Testis (tissue), 3 donors: ENCODE measurements around the gene ARHGEF7. TPM values are rescaled to one million over a fixed set of nuclear protein-coding genes. Genes with fewer than 3 reads are reported as not detected.

ENCODE experiments used
- DNase-seq: peaks from one replicate; pipeline ENCODE4 v3.0.0-alpha.2; 2019
- H3K27ac ChIP-seq, 2 donors: fragments of 200-600 bp; sonication (generic); one replicate each; pipeline ENCODE4 v1.5.1; 2019
- H3K27me3 ChIP-seq: fragments of 200-600 bp; sonication (generic); one replicate; pipeline ENCODE4 v1.5.1; 2019
- H3K36me3 ChIP-seq: fragments of 200-600 bp; sonication (generic); one replicate; pipeline ENCODE4 v1.5.1; 2017; ENCODE audit warnings: low read depth; ENCODE audit errors: missing control alignments
- H3K4me1 ChIP-seq: fragments of 200-600 bp; sonication (generic); one replicate; pipeline ENCODE4 v1.5.1; 2019
- H3K4me3 ChIP-seq, 2 donors: fragments of 200-600 bp; sonication (generic); one replicate each; pipeline ENCODE4 v1.5.1; 2017 to 2019
- H3K9me3 ChIP-seq: fragments of 200-600 bp; sonication (generic); one replicate; pipeline ENCODE4 v1.5.1; 2017
- CTCF ChIP-seq, 3 experiments: fragments of 450-650 bp in 2 of 3; fragments of 200-600 bp in 1 of 3; sonication (generic) in 1 of 3; IDR thresholded peaks; one replicate each; pipeline ENCODE4 v1.5.1; 2016 to 2019; ENCODE audit warnings: antibody characterized with exemption in 3 of 3, mild to moderate bottlenecking in 2 of 3, moderate library complexity in 1 of 3
- POLR2A ChIP-seq: fragments of 450-650 bp; IDR thresholded peaks from one replicate; pipeline ENCODE4 v1.6.1; 2017; ENCODE audit warnings: antibody characterized with exemption, mild to moderate bottlenecking, moderate library complexity
- WGBS, 2 donors: methylation state at CpG; one replicate each; pipeline ENCODE4 v1.1.5; 2018; 5-methylcytosine and 5-hydroxymethylcytosine counted together
- intact Hi-C: fragments of 100-400 bp; cut with DNase I; formaldehyde crosslinking; loops from one replicate; pipeline ENCODE4 v1.15.1; 2023; ENCODE audit warnings: low total_unique reads
- polyA plus RNA-seq: library from polyadenylated mRNA; stranded (reverse); fragments of 350-450 nt; fragmentation: Illumina TruSeq; extraction: RNeasy Lipid Tissue Mini Kit (QIAGEN cat#74804); gene quantifications from one replicate; pipeline ENCODE4 v1.2.3, GENCODE V29; 2014; ENCODE audit warnings: low read depth, low replicate concordance; ENCODE audit not compliant: insufficient read depth
- total RNA-seq, 2 donors: library from RNA; depleted of rRNA; stranded (reverse); fragments of >200 nt; gene quantifications; one replicate each; pipeline ENCODE4 v1.2.3, GENCODE V29; 2016

ARHGEF7 gene
- total and polyA plus RNA-seq, 3 donors from 2014 or later: 73.6 to 136 (median 118) TPM

- Histone ChIP-seq H3K9me3 (no peaks in the 10 kb centered on the region), H3K27ac (no peak overlapping the region), H3K4me1 (no peaks in the 10 kb centered on the region), H3K4me3 (no peak overlapping the region), H3K36me3 (no peaks in the 10 kb centered on the region), H3K27me3 (no peaks in the 10 kb centered on the region)
- intact Hi-C loops: no loop called here
- WGBS, 2 donors: 91 to 93% methylated on average over 12 of the region's 12 CpGs
- no peak for DNase-seq
- no peak for TF ChIP-seq POLR2A
- TF ChIP-seq CTCF (IDR thresholded peaks at IDR 0.05): no peak
Measured at GRCh38 chr13:111249637-111250360, 134.7 kb downstream of the ARHGEF7 start.

- intact Hi-C loops: no loop called here
- Histone ChIP-seq H3K36me3 (no peaks in the 10 kb centered on the region), H3K4me1 (no peaks in the 10 kb centered on the region), H3K9me3 (no peaks in the 10 kb centered on the region), H3K4me3 (no peak overlapping the region), H3K27ac (no peak overlapping the region), H3K27me3 (no peaks in the 10 kb centered on the region)
- 97 to 99% methylated on average over 4 of the region's 4 CpGs for WGBS, 2 donors
- no peak for DNase-seq
- TF ChIP-seq CTCF (IDR thresholded peaks at IDR 0.05) (no peak), POLR2A (no peak)
Measured at GRCh38 chr13:111251646-111252445, 136.7 kb downstream of the ARHGEF7 start.

- H3K27me3 ChIP-seq: no peaks in the 10 kb centered on the region
- intact Hi-C loops: no loop called here
- H3K36me3 ChIP-seq: no peaks in the 10 kb centered on the region
- TF ChIP-seq POLR2A: no peak
- H3K4me3 ChIP-seq: no peak overlapping the region
- DNase-seq: no peak
- no peak overlapping the region for H3K27ac ChIP-seq
- 70 to 71% methylated on average over 6 of the region's 6 CpGs for WGBS, 2 donors
- no peaks in the 10 kb centered on the region for H3K4me1 ChIP-seq
- no peaks in the 10 kb centered on the region for H3K9me3 ChIP-seq
Measured at GRCh38 chr13:111252446-111253364, 137.6 kb downstream of the ARHGEF7 start.

- Histone ChIP-seq H3K27ac (no peak overlapping the region), H3K4me1 (no peaks in the 10 kb centered on the region), H3K4me3 (no peak overlapping the region), H3K27me3 (no peaks in the 10 kb centered on the region), H3K36me3 (no peaks in the 10 kb centered on the region), H3K9me3 (no peaks in the 10 kb centered on the region)
- no peak for DNase-seq
- TF ChIP-seq POLR2A (no peak), CTCF (IDR thresholded peaks at IDR 0.05) (no peak)
- 92 to 95% methylated on average over 9 of the region's 9 CpGs for WGBS, 2 donors
- intact Hi-C loops: no loop called here
Measured at GRCh38 chr13:111253365-111253872, 138.3 kb downstream of the ARHGEF7 start.
